ENCODE results near the gene JPH4. TPM values are rescaled to one million over a fixed set of nuclear protein-coding genes. Genes with fewer than 3 reads are reported as not detected.
A peak's percentile ranks its signal among the peaks of the same experiment; 100 is the strongest.

JPH4 gene
- total RNA-seq, 1 donor from 2014 or later = 3.2 TPM

- peaks cover 43% of the 10 kb centered on the region for H3F3A ChIP-seq (ENCODE audit: low read depth)
- Mint-ChIP-seq H3K27me3 (ENCODE audit: insufficient read depth, low read depth) (no peaks in the 10 kb centered on the region), H3K27ac (peak within 1 kb of the TSS; percentile 79)
Measured at GRCh38 chr14:23555882-23556699, 22.5 kb downstream of the JPH4 start, which contains the start of gene THTPA. THTPA (plus strand) TSS chr14:23556271; CDS start chr14:23556758, 487 bp downstream.

GRCh38 chr14:23555533-23555881, 23.1 kb downstream of the JPH4 start:
- no peak overlapping the region for H3K27ac ChIP-seq
- H3K79me2 ChIP-seq (ENCODE audit: low read depth) = peaks cover 18% of the 10 kb centered on the region
- no peaks in the 10 kb centered on the region for H4K20me1 ChIP-seq (ENCODE audit: low read depth)
- H2AFZ ChIP-seq (replicated peaks) = peak overlapping the region; percentile 94
- TF ChIP-seq, protein P1, sequence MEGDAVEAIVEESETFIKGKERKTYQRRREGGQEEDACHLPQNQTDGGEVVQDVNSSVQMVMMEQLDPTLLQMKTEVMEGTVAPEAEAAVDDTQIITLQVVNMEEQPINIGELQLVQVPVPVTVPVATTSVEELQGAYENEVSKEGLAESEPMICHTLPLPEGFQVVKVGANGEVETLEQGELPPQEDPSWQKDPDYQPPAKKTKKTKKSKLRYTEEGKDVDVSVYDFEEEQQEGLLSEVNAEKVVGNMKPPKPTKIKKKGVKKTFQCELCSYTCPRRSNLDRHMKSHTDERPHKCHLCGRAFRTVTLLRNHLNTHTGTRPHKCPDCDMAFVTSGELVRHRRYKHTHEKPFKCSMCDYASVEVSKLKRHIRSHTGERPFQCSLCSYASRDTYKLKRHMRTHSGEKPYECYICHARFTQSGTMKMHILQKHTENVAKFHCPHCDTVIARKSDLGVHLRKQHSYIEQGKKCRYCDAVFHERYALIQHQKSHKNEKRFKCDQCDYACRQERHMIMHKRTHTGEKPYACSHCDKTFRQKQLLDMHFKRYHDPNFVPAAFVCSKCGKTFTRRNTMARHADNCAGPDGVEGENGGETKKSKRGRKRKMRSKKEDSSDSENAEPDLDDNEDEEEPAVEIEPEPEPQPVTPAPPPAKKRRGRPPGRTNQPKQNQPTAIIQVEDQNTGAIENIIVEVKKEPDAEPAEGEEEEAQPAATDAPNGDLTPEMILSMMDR (IDR thresholded peaks at IDR 0.05) = no peak
- TF ChIP-seq EZH2phosphoT487 (IDR thresholded peaks at IDR 0.05) = no peak
- no peak for TF ChIP-seq EZH2 (IDR thresholded peaks at IDR 0.05)
- peaks cover 45% of the 10 kb centered on the region for H3F3A ChIP-seq (ENCODE audit: low read depth)
- peak overlapping the region; percentile 93 for H3K4me3 Mint-ChIP-seq
- H3K9ac ChIP-seq = no peak overlapping the region
- peaks cover 28% of the 10 kb centered on the region for H3K4me1 Mint-ChIP-seq
- no peaks in the 10 kb centered on the region for H3K36me3 ChIP-seq
- H3K9me3 Mint-ChIP-seq = no peaks in the 10 kb centered on the region
- peaks cover 3% of the 10 kb centered on the region for H3K36me3 Mint-ChIP-seq
- H3K4me3 ChIP-seq = peak overlapping the region; percentile 88
- no peak for DNase-seq (ENCODE audit: low spot score)
- H3K27me3 Mint-ChIP-seq (ENCODE audit: insufficient read depth, low read depth) = peaks cover 2% of the 10 kb centered on the region
- peak overlapping the region; percentile 79 for H3K27ac Mint-ChIP-seq
- H3K27me3 ChIP-seq = no peaks in the 10 kb centered on the region
- H3K9me3 ChIP-seq (ENCODE audit: low read depth) = no peaks in the 10 kb centered on the region
- H3K4me2 ChIP-seq = peak overlapping the region; percentile 84
- H3K4me1 ChIP-seq = peaks cover 16% of the 10 kb centered on the region

More at GRCh38 chr14:23555882-23556699, 22.5 kb downstream of the JPH4 start, which contains the start of gene THTPA:
- Histone ChIP-seq H3K4me2 (peak within 1 kb of the TSS; percentile 84), H3K27me3 (no peaks in the 10 kb centered on the region), H3K4me1 (peaks cover 16% of the 10 kb centered on the region), H3K27ac (no peak within 1 kb of the TSS), H3K79me2 (ENCODE audit: low read depth) (peaks cover 15% of the 10 kb centered on the region), H3K36me3 (no peaks in the 10 kb centered on the region), H3K9ac (peak within 1 kb of the TSS; percentile 46), H3K9me3 (ENCODE audit: low read depth) (no peaks in the 10 kb centered on the region), H2AFZ (replicated peaks) (peak within 1 kb of the TSS; percentile 94), H3K4me3 (peak within 1 kb of the TSS; percentile 88), H4K20me1 (ENCODE audit: low read depth) (no peaks in the 10 kb centered on the region)
- TF ChIP-seq EZH2phosphoT487 (IDR thresholded peaks at IDR 0.05) = no peak
- H3K9me3 Mint-ChIP-seq = no peaks in the 10 kb centered on the region
- peak within 1 kb of the TSS; percentile 93 for H3K4me3 Mint-ChIP-seq
- peak; percentile 98 for DNase-seq (ENCODE audit: low spot score)
- H3K36me3 Mint-ChIP-seq = peaks cover 3% of the 10 kb centered on the region
- H3K4me1 Mint-ChIP-seq = peaks cover 28% of the 10 kb centered on the region

DNA sequence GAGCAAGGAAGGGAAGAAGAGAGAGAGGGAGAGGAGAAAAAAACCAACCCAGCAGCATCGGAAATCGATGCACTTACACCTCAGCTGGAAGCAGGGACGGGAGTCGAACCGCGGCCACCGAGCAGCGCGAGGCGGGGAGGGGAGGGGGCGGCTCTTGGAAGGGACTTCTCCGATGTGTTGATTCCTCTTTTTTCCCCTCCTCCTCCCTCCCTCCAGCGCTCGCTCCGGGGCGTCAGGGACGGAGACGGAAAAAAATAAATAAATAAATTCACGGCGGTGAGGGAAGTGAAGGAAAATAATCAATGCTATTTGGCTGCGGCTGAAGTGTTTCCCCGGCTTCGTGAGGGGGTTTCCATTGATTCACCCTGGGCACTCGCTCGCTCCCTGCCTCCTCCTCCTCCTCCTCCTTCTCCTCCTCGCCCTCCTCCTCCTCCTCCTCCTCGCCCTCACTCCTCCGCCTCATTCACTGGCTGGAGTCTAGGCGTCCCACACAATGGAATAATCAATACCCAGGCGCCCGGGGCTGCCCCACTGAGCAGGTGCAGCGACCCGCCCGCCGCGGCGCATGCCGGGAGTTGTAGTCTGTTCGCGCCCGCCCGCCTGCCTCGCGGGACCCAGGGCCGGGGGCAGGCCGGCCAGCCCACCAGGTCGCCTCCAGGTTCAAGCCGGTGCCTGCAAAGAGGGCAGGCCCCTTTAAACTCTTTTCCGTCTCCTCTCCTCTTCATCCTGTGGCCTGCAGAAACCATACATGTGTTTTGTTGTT, 27.1 kb downstream of the JPH4 start, which contains the start of gene ZFHX2:
ZFHX2 (minus strand) TSS at position 500 of the 763 bp plus-strand sequence. CDS start 16,440 bp downstream, outside the sequence.
- no peaks in the 10 kb centered on the region for H3K27me3 ChIP-seq
- H3K4me2 ChIP-seq = peak within 1 kb of the TSS; percentile 81
- DNase-seq (ENCODE audit: low spot score) = peak; percentile 96
- H3F3A ChIP-seq (ENCODE audit: low read depth) = peaks cover 39% of the 10 kb centered on the region
- Mint-ChIP-seq H3K4me1 (peaks cover 12% of the 10 kb centered on the region), H3K27me3 (ENCODE audit: insufficient read depth, low read depth) (peaks cover 2% of the 10 kb centered on the region), H3K4me3 (no peak within 1 kb of the TSS), H3K9me3 (no peaks in the 10 kb centered on the region), H3K36me3 (no peaks in the 10 kb centered on the region), H3K27ac (peak within 1 kb of the TSS; percentile 47)
- peak within 1 kb of the TSS; percentile 18 for H3K9ac ChIP-seq
- H2AFZ ChIP-seq (replicated peaks) = peak within 1 kb of the TSS; percentile 90
- H3K4me1 ChIP-seq = peaks cover 35% of the 10 kb centered on the region
- no peaks in the 10 kb centered on the region for H3K36me3 ChIP-seq
- H3K9me3 ChIP-seq (ENCODE audit: low read depth) = no peaks in the 10 kb centered on the region
- peaks cover 15% of the 10 kb centered on the region for H4K20me1 ChIP-seq (ENCODE audit: low read depth)
- H3K27ac ChIP-seq = peak within 1 kb of the TSS; percentile 23
- TF ChIP-seq EZH2phosphoT487 (IDR thresholded peaks at IDR 0.05) = no peak
- no peak for TF ChIP-seq EZH2 (IDR thresholded peaks at IDR 0.05)
- TF ChIP-seq, protein P1 (IDR thresholded peaks at IDR 0.05) = no peak
- H3K79me2 ChIP-seq (ENCODE audit: low read depth) = peaks cover 27% of the 10 kb centered on the region
- peak within 1 kb of the TSS; percentile 80 for H3K4me3 ChIP-seq
